GM12873 (cell line): ENCODE results near the gene EEF1AKMT4.

ENCODE experiments used
- TF ChIP-seq, protein P1 (sequence below): IDR thresholded peaks from 2 replicates; pipeline ENCODE4 v1.5.1; 2012; ENCODE audit warnings: low read depth, mild to moderate bottlenecking, moderate library complexity, low read length, control low read depth; ENCODE audit not compliant: insufficient read depth; ENCODE audit errors: missing control alignments

Gene EEF1AKMT4

DNA sequence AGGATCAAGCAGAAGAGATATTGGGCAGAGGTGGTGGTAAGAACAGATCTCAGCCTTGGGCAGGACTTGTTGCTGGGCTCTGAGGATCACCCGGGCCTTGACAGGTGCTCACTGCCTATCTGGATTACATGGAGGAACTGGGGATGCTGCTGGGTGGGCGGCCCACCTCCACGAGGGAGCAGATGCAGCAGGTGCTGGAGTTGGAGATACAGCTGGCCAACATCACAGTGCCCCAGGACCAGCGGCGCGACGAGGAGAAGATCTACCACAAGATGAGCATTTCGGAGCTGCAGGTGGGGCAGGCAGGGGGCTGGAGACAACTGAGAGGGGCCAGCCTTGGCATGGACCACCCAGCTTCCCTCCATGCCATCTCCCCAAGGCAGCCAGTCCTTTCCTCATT lies 34.2 kb downstream of the EEF1AKMT4 start:
- TF ChIP-seq, protein P1, sequence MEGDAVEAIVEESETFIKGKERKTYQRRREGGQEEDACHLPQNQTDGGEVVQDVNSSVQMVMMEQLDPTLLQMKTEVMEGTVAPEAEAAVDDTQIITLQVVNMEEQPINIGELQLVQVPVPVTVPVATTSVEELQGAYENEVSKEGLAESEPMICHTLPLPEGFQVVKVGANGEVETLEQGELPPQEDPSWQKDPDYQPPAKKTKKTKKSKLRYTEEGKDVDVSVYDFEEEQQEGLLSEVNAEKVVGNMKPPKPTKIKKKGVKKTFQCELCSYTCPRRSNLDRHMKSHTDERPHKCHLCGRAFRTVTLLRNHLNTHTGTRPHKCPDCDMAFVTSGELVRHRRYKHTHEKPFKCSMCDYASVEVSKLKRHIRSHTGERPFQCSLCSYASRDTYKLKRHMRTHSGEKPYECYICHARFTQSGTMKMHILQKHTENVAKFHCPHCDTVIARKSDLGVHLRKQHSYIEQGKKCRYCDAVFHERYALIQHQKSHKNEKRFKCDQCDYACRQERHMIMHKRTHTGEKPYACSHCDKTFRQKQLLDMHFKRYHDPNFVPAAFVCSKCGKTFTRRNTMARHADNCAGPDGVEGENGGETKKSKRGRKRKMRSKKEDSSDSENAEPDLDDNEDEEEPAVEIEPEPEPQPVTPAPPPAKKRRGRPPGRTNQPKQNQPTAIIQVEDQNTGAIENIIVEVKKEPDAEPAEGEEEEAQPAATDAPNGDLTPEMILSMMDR, result no peak

DNA sequence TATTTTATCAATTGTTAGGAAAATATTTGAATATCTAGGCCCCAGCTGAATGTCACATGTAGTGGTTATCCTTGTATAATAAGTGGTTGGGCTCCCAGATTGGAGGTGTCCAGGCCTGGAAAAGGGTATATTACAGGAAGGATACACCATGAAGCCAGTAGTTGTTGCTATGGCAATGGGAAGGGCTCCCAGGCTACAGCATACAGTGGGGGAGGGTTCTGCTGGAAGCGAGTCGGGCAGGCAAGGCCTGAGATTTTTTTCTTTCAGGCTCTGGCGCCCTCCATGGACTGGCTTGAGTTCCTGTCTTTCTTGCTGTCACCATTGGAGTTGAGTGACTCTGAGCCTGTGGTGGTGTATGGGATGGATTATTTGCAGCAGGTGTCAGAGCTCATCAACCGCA lies 35.2 kb downstream of the EEF1AKMT4 start:
- TF ChIP-seq, protein P1, result peak; percentile 42

DNA sequence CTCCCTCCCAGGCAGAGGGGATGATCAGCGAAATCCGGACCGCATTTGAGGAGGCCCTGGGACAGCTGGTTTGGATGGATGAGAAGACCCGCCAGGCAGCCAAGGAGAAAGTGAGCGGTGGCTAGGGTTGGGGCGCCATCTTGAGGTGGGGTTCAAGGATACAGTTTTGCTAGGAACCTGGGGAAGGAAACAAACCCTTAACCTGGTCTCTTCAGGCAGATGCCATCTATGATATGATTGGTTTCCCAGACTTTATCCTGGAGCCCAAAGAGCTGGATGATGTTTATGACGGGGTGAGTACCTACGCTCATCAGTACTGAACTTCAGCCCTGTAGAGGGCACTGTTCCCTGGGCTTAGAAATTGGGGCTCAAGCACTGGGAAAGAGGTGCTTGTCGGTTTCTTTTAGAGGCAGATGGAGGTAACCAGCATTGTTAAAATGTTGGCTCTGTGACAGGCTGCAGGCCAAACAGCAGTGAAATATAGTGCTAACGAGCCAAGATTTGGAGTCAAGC lies 40.0 kb downstream of the EEF1AKMT4 start:
- TF ChIP-seq, protein P1, result peak; percentile 78

DNA sequence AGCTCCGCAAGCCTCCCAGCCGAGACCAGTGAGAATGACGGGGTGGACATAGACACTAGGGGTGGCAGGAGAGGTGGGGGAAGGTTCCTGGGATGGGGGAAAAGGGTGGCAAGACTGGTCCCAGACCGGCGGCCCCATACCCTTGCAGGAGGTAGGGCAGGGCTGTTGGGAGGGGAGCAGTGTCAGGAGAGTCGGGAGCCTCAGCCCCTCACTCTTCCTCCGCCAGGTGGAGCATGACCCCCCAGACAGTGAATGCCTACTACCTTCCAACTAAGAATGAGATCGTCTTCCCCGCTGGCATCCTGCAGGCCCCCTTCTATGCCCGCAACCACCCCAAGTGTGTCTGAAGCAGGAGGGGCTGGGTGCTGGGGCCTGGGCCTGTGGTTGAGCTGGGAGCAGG lies 40.9 kb downstream of the EEF1AKMT4 start:
- TF ChIP-seq, protein P1, result no peak

DNA sequence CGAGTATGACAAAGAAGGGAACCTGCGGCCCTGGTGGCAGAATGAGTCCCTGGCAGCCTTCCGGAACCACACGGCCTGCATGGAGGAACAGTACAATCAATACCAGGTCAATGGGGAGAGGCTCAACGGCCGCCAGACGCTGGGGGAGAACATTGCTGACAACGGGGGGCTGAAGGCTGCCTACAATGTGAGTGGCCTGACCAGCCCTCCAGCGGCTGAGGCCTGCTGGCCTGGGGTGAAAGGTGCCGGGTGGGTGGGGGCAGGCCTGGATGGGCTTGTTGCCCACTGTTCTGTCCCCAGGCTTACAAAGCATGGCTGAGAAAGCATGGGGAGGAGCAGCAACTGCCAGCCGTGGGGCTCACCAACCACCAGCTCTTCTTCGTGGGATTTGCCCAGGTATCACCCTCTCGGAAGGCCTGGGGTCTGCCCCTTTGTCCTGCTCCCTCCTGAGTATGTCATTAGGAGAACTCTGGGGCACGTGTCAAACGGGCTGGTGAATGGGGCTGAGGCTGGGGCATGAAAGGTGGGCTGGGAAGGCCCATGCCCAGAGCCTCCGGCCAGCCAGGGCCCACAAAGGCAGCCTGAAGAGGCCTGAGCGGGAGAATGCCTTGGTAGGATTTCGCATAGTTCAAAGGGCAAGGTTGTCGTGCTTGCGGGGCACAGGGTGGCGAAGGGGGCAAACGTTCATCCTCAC lies 41.7 kb downstream of the EEF1AKMT4 start:
- TF ChIP-seq, protein P1, result no peak

DNA sequence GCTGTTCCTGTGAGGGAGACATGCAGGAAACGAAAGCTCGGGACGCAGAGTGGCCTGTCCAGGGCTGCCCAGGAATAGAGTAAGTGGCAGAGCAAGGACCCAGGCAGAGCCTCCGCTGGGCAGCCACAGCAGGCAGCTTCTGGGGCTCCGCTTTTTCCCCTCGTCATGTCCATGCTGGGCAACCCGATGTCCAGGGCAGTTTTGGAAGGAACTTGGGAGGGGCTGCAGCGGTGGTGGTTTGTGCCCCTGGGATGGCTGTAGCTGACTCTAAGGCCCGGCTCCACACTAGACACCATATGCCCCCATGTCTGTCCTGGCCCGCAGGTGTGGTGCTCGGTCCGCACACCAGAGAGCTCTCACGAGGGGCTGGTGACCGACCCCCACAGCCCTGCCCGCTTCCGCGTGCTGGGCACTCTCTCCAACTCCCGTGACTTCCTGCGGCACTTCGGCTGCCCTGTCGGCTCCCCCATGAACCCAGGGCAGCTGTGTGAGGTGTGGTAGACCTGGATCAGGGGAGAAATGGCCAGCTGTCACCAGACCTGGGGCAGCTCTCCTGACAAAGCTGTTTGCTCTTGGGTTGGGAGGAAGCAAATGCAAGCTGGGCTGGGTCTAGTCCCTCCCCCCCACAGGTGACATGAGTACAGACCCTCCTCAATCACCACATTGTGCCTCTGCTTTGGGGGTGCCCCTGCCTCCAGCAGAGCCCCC lies 42.4 kb downstream of the EEF1AKMT4 start:
- TF ChIP-seq, protein P1, result no peak

DNA sequence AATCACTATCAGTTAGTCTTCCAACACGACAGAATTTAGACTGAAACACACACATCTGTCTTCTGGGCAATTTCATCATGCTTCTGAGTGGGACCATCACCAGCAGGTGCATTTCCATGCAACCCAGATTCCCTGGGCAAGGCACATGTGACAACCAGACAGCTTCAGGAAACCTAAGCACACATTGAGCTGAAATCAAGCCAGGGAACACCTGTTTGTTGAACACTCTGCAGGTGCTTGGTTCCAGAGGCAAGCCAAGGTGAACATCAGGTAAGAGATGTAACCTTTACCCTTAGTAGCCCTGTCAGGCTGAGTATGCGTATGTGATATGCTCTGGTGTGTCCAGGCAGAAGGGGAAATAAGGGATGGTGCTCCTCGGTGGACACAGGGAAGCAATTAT lies 46.3 kb downstream of the EEF1AKMT4 start:
- TF ChIP-seq, protein P1, result no peak
